IPS DF 4.7 (cell line): ENCODE measurements around the gene ATRN.
"Not testable (repeated sequence)": the region's sequence is repeated elsewhere in the genome, so short reads cannot be mapped to it uniquely, and the experiment has no call there.

Experiments
- DNase-seq: peaks from one replicate; pipeline ENCODE4 v3.0.0-alpha.2; 2013; ENCODE audit warnings: low spot score; ENCODE audit errors: extremely low read depth

Gene ATRN

DNA sequence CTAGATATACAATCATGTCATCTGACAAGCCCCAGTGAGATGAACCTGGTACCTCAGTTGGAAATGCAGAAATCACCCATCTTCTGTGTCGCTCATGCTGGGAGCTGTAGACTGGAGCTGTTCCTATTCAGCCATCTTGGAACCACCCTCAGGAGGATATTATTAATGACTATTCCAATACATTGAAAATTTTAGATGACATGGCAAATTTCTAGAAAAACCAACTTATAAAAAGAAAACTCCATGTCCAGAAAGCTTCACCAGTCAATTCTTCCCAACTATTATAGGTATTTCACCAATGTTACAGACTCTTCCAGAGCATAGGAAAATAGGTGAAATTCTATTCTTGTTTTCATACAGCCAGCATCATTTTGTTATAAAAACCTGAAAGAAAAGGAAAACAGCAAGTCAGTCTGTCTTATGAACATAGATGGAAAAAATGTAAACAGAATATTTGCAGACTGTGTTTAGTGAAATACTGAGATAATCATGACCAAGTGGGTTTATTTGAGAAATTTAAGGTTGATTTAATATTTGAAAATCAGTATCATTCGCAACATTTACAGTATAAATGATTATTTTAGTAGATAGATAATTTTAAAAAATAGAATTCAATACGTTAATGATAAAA is 43.3 kb downstream of the ATRN start:
- DNase-seq, result no peak

DNA sequence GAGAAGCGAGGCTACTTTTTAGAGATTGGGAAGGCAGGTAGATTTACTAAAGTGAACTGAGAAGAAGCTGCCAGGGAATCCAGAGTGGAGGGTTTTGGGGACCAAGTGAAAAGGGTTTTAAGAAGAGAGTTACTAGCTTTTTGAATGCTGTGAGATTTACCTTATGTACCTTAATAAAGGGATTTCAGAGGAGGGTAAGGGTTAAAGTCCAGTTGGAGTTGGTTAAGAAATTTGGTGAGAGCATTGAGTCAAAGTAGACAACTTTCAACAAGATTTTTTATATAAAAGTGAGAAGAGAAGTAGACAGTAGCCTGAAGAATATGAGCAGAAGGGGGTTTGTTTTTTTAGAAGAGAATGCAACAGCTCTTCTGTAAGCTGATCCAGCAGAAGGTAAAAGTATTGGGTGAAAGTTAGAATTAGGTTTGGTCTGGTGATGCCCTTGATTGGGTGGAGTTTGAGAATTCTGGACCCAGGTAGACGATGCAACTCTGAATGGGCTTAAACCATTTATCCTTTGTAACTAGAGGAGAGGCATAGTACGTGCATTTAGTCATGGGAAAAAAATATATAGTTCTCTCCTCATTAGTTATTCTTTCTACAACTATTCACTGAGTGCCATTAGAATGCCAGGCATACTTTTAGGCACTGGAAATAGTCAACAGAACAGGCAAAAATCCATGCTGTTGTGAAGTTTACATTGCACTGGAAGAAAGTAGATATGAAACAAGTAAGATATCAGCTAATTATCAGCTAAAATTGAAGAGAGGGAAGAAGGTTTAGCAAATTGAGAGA is 44.8 kb downstream of the ATRN start:
- no peak for DNase-seq

DNA sequence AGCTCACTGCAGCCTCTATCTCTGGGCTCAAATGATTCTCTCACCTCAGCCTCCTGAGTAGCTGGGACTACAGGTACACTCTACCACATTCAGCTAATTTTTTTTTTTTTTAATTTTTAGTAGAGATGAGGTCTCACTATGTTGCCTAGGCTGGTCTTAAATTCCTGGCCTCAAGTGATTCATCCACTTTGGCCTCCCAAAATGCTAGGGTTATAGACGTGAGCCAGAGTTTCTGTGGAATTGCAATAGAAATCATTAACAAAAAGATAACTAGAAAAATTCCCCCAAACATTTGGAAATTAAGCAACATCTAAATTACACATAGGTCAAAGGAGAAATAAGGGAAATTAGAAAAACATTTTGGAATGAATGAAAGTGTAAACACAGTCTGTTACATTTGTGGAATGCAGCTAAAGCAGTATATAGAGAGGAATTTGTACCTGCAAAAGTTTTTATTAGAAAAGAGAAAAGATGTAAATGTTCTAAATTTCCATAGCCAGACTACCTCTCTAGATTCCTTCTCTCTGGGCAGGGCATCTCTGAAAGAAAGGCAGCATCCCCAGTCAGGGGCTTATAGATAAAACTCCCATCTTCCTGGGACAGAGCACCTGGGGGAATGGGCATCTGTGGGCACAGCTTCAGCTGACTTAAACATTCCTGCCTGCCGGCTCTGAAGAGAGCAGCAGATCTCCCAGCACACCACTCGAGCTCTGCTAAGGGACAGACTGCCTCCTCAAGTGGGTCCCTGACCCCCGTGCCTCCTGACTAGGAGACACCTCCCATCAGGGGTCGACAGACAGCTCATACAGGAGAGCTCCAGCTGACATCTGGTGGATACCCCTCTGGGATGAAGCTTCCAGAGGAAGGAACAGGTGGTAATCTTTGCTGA is 51.3 kb downstream of the ATRN start:
- no peak for DNase-seq

DNA sequence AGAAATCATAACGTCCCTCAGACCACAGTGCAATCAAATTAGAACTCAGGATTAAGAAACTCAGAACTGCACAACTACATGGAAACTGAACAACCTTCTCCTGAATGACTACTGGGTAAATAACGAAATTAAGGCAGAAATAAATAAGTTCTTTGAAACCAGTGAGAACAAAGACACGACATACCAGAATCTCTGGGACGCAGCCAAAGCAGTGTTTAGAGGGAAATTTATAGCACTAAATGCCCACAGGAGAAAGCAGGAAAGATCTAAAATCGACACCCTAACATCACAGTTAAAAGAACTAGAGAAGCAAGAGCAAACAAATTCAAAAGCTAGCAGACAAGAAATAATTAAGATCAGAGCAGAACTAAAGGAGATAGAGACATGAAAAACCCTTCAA is 53.9 kb downstream of the ATRN start:
- DNase-seq, result not testable (repeated sequence)

DNA sequence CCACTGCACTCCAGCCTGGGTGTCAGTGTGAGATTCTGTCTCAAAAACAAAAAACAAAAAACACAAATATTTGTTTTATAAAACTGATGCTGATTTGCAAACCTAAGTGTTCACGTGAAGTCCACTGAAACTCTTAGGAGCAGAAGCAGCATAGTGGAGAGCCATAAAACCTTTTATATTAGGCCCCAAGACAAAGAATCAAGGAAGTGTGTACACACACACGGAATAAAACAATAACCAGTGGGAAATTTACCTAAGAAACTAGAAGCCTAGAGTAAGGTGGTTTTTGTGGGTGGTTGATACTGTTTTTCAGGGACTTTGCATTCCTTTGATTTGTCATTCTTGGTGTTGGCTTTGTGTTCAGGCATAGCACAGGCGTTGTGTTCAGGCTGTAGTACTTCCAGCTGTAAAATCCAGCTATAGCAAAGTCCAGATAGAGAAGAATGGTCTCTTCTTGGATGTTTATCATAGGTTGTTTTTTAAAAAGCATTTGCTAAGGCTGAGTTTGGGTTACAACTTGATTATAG is 61.3 kb downstream of the ATRN start:
- DNase-seq, result no peak

DNA sequence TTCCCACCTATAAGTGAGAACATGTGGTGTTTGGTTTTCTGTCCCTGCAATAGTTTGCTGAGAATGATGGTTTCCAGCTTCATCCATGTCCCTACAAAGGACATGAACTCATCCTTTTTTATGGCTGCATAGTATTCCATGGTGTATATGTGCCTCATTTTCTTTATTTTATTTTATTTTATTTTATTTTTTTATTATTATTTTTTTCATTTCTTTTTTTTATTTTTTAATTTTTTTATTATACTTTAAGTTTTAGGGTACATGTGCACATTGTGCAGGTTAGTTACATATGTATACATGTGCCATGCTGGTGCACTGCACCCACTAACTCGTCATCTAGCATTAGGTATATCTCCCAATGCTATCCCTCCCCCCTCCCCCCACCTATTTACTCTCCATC is 66.9 kb downstream of the ATRN start:
- not testable (repeated sequence) for DNase-seq

DNA sequence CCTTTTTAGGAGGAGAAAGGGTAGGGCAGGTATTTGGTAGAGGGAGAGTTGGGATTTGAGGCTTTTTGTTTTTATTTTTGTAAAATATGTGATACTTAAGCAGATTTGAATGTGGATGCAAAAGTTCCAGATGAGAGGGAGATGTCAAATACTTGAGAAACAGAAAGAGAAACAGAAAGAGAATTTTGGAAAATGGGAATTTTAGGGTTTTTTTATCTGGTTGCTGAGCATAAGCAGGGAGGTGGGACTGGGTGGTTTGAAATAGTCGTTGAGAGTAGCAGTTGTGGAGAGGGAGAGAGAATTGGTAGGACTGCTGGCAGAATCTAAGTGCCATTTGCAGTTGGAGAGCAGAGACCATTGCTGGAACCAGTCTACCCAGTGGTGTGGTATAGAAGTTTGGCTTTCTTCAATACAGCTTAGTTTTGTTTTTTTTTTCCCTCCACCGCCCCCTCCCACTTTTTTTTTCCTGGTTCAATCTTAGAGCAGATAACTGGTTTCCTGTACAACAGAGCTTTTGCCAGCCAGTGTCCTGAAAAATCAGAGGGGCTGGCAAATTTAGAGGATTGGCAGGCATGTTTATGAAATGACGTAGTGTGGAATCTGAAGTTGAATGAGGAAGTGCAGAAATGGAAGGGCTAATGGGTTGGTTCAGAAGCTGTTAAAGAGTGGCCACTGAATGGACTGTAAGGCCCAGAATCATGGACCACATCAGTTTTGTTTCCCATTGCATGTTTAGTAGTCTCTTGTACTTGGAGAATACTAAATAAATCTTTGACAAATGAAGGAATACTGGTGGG is 68.7 kb downstream of the ATRN start:
- DNase-seq, result no peak

DNA sequence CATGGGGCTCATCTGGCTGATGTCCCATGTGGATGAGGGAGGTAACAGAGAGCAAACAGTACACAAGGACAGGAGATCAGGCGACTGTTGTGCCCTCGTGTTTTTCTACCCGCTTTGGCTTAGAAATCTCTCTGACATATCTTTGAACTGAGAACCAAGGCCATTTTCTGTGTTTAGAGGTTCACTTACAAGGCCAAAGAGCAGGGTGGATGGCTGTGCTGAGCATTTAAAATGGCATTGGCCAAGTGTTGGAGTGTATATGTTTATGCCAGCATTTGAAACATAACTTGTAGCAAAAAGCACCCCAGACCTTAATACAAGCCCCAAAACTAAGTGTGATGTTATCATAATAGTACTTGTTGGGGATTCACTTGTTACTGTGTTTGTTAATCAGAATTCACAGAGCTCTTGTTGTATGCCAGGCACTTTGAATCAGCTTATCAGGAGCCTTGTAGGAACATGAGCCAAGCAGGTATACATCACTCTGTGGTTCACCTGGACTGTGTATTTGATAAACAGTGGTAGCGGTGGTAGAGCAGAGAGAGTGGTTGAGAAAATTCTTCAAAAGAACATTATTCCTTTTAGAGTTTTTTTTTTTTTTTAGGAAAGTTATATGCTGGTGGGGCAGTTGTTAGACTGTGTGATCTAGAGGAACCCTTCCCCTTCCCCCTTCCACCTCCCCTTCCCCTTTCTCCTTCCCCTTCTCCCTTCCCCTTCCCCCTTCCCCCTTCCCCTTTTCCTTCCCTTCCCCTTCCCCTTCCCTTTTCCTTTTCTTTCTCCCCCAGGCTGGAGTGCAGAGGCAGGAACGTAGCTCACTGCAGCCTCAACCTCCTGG is 71.3 kb downstream of the ATRN start:
- no peak for DNase-seq

DNA sequence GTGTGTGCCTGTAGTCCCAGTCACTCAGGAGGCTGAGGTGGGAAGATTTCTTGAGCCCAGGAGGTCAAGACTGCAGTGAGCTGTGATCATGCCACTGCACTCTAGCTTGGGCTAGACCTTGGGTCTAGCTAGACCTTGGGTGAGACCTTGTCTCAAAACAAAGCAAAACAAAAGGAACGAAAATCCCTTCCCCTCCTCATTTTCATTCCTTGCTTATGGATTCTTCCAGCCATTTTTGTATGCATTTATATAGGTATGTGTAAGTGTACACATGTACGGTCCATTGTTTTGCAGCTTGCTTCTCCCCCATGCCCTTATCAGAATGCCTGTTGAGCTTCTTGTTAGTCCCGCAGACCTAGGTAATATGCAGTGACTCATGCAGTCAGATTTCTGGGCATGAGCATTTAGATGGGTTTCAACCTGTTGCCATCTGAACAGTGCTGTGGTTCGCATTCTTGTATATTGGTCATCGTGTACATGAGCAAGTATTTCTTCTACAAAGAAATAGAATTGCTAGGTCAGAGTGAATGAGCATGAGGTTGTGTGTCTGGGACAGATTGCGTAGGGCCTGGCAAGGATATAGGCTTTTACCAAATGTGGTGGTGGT is 73.2 kb downstream of the ATRN start:
- DNase-seq, result no peak

DNA sequence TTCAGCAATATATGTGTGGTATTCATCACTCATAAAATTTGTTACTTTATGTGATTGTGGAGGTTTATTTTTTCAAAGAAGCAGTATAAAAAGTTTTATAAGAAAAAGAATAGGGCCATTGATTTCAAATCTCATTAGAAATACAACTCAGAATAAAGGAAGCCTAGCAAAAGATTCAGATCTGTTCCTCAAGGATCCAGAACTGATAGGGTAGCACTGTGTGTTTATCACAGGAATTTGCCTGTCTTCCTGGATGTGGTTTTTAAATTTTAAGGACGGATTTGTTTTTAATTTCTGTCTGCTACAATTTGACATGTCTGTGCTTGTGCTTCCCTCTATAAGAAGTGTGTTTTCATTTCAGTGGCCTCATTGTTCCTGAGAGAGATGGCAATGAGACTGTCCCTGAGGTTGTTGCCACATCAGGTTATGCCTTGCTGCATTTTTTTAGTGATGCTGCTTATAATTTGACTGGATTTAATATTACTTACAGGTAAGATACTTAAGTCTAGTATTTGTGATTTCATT is 74.6 kb downstream of the ATRN start:
- no peak for DNase-seq

DNA sequence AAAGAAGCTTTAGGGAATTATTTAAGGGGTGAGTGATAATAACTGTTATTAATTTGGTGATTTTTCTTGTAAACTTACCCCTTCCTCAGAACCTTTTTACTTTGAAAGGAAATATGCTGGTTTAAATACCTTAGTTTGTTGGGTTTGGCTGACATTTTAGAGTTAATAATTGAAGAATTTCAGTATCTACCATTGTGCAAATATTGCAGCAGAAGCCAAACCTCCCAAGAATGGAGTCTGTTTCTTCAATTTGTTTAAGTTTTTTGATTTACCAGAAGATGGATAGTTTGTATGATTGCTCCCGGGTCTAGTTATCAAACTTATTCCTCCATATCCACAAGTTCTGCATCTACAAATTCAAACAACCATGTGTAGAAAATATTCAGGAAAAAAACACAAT is 77.1 kb downstream of the ATRN start:
- DNase-seq, result no peak

DNA sequence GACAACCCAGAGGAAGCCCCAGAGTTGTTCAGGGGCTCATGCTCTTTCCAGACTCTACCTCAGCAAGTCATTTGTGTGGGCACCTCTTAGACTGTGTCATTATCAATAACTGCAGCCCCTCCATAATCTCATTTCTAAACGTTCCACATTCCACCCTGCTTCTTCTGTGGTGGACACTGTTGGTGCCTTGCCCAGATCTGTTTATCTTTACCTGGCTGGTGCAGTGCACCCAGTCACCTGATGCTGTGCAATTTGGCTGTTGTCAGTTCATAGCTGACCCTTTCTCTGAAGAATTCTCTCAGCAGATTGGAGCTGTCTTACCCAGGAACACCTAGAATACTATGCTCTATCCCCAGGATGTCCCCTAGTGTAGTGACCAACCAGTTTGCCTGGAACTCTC is 80.0 kb downstream of the ATRN start:
- DNase-seq, result no peak

DNA sequence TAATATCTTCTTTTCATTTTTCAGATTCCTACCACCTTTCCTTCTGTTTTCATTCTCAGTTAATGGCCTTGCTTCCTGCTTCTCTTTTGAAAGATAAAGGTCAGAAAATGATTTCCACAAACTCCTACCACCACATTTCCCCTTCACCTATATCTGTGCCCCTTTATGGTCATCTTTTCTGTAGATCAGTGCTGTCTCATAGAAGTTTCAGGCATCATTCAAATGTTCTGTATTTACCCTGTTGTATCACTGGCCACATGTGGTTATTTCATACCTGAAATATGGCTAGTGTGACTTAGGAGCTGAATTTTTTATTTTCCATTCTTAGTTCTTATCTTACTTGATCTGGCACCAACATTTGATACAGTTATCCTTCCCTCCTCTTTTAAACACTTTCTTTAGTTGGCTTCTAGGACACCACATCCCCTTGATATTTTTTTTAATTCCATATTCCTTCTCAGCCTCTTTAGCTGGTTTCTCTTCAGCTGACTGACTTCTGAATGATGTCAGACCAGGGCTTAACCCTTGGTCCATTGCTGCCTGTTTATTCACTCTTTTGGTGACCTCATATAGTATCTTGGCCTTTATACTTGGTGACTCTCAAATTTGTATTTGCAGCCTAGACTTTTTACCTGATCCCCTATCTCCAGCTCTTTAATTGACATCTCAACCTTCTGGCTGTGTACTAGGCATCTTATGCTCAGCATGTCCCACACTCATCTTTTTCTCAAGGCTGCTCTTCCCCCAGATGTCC is 81.0 kb downstream of the ATRN start:
- no peak for DNase-seq

DNA sequence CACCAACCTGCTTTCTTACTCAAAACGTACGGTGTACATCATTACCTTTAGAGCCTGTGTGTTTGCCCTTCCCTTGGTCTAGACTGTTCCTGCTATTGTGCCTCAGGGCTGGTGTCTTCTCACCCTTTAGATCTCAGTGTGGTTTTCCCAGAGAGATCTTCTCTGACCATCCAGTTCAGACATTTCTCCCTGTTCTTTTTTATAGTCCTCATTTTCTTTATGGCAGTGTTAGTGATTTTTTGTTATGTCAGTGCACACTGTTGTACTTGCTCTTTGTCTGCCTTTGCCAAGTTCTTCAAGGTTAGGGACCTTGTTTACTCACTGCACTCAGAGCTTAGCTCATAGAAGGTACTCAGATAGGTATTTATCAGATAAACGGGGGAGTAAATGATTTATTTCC is 82.8 kb downstream of the ATRN start:
- DNase-seq, result no peak

DNA sequence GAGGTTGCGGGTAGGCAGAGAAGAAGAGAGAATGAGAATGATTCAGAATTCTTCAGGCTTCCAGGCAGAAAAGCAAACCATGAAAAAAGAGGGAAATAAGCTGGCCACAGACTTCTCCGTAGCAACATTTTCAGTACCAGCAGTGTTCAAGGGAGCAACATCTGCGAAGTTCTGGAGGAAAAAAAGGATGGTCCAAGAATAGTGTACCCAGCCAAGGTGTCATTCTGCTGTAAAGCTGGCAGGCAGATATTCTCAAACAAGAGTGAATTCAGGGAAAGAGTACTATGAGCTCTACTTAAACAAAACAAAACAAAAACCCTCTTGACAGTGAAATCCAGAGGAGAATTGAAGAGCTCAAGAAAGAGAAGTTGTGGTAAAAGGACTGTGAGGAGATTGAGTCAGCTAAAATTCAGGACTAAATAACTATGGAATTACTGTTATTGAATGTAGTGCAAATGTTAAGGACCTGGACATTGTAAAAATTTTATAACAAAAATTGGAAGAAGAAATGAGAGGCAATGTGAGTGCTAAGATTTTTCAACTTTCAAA is 86.5 kb downstream of the ATRN start:
- DNase-seq, result no peak

DNA sequence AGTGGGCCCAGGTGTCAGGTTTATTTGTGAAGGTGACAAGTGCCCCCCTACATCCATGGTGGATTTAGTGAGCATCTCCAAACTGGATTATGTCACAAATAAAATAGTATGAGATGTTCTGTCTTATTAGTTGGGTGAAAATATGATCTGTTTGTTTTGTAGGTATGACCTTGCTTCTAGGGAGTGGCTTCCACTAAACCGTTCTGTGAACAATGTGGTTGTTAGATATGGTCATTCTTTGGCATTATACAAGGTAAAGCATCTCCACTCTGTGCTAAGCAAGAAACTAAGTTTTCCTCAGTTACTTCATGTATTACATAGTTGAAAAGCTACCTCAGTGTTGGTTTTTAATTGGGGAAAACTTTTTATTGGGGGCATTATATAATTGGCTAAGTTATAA is 88.4 kb downstream of the ATRN start:
- DNase-seq, result no peak

DNA sequence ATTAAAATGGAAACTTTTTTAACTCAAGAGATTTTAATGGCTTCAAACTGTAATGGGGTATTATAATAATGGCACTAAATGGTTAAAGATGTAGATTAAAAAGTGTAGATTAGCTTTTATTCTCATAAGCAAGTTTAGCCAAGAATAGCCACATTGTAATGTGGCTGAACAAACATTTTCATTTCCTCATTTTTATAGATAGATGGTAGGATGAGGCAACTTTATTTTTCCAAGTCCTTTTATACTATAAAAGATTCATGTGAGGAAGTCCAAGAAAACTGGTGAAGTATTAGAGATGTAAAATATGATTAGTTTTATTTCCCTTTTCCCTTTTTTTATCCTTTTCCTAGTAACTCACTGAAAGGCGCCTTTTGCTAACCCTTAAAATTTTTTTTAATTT is 88.8 kb downstream of the ATRN start:
- DNase-seq, result no peak

DNA sequence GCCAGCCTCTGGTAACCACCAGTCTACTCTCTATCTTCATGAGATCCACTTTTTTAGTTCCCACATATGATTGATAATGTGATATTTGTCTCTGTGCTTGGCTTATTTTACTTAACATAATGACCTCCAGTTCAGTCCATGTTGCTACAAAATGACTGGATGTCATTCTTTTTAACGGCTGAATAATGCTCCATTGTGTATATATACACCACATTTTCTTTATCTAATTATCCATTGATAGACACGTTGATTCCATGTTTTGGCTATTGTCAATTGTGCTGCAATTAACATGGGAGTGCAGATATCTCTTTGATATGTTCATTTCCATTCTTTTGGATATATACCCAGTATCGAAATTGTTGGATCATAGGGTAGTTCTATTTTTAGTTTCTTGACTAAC is 89.3 kb downstream of the ATRN start:
- no peak for DNase-seq

DNA sequence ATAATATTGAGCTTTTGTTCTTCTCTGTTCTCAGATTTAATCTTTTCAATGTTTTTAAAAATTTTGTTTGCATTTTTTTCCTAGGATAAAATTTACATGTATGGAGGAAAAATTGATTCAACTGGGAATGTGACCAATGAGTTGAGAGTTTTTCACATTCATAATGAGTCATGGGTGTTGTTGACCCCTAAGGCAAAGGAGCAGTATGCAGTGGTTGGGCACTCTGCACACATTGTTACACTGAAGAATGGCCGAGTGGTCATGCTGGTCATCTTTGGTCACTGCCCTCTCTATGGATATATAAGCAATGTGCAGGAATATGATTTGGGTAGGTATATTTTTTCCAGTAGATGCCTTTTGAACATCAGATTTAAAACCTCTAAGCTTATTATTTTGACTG is 89.8 kb downstream of the ATRN start:
- DNase-seq, result no peak
